Renal cortical epithelial cell (primary cell): ENCODE results near the gene FRMD1. TPM values are rescaled to one million over a fixed set of nuclear protein-coding genes. Genes with fewer than 3 reads are reported as not detected.
A peak's percentile ranks its signal among the peaks of the same experiment; 100 is the strongest.

ENCODE experiments used
- DNase-seq: peaks from one replicate; pipeline ENCODE4 v3.0.0-alpha.2; 2011; ENCODE audit warnings: low read depth
- total RNA-seq: library from RNA; depleted of rRNA; stranded (reverse); fragments of >200 nt; gene quantifications from 2 replicates; pipeline ENCODE4 v1.2.3, GENCODE V29; 2014

FRMD1 gene
- 0.05 TPM in 1 of 2 replicates, not detected in the other for total RNA-seq

DNA sequence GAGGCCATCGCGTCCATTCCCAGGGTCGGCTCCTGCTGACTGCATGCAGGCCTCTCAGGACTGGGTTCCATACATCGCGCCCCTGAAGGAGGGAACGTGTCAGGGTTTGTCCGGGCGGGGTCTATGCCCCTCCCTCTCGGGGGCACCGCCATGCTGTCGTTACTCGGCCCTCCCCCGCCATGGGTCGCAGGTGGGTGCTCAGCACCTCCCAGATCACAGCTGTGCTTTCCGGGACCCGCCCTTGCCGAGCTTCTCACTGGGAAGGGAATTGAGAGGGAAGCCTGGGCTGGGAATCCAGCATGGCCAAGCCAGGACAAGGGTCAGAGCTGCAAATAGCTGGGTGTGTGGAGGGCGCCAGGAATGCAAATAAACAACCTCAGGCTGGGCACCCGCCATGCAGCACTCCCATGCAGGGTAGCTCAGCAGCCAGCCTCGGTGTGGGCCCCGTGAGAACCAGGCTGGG lies at the start of gene FRMD1:
Gene FRMD1 (minus strand): TSS at position 270 of the 463 bp plus-strand sequence. CDS start 118 bp downstream, at position 152.
- DNase-seq: peak; percentile 16

DNA sequence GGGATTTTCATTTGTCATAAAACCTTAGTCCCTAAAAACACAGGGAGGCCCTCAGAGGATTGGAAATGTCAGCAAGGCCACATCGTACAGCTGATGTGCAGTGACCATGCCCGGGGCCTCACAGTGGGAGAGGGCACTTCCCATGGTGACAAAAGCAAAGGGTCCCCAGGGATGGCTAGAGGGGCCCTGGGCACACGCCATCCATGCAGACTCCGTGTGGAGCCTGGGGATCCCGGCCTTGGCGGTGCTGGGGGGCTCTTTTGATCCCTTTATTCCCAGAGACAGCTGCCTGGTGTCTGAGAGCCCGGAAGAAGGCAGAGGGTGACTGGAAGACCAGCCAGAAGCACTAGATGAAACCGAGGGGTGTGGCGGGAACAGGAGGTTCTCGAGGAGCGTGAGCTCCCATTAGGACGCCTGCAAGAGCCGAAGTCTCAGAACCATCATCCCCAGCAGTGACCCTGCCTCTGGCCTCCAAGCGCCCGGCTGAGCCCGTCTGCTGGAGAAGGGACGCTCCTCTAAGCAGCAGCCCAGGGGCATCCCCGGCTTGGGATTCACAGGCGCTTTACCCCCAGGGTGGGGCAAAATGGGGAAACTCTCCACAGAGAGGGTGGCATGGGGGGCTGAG lies 49.1 kb upstream of the FRMD1 start:
- no peak for DNase-seq

DNA sequence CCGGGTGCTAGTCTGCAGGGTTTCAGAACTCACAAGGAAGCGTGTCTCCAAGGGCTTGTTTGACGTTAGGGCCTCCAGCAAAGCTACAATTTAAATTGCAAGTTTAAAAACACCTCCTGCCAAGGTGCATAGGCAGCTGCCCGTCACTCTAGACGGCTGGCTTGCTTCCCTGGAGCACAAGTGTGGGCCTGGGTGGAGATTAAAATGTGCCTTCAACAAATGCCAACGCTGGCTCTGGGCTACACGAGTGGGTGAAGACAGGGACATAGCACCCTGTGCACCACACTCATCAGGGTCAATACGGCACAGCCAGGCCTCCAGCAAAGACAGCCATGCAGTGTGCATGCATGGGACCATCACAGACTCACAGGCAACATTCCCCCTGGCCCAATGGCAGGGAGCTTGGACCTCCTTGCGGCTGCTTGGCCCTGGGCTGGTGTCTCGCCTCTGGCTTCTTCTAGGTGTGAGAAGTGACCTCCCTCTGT lies 48.4 kb upstream of the FRMD1 start:
- DNase-seq: no peak

DNA sequence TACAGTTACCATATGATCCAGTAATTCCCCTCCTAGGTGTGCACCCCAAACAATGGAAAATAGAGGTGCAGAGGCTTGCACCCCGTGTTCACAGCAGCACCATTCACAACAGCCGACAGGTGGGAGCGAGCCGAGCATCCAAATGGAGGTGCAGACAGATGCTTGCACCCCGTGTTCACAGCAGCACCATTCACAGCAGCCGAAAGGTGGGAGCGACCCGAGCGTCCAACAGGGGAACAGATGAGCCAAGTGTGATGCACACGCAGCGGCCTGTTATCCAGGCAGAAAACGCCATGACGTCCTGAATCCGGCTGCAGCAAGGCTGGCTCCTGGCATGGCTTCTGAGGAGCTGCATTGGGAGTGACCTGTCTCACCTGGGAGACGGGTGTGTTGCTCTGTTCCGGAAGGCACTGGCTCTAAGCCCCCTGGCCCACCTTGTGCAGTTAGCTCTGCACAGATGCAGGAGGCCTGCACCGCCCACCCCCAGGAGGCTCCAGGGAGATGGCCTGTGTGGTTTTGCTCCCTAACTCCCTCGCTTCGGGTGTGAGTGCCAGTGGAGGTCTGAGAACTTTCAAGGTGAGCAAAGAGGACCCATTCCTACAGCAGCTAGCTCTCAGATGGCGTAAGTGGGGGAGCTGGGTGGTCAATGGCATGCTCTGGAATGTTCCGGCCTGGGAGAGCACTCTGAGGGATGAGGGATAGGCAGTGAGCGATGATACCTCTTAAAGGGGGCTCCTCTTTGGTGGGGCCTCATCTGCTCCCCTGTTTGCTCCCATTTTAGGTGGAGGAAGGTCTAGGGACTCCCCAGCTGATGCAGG lies 47.8 kb upstream of the FRMD1 start:
- no peak for DNase-seq

DNA sequence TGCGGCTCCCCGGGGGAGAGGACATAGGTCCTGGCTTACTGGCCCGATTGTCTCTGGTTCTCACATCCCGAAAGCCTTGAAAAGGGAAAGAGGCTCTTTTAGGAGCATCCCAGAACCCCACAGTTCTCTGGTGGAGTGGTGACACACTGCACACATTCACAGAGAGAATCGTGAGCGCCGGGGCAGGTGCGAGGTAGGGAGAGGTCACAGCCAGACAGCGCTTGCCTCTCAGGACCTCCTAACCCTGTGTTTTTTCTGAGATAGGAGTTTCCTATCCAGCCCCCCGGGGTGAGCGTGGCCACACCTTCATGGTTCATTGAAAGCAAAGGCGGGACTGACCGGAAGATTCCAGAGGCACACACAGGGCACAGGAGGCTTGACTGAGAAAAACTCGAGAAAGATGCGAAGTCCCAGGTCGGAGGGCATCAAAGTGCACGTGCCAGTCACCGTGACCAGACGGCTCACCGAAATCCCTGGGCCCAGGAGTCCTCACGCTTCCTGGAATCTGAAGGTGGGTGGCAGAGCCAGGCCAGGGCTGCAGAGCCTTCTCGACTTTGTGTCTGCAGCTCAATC lies 46.5 kb upstream of the FRMD1 start:
- no peak for DNase-seq

DNA sequence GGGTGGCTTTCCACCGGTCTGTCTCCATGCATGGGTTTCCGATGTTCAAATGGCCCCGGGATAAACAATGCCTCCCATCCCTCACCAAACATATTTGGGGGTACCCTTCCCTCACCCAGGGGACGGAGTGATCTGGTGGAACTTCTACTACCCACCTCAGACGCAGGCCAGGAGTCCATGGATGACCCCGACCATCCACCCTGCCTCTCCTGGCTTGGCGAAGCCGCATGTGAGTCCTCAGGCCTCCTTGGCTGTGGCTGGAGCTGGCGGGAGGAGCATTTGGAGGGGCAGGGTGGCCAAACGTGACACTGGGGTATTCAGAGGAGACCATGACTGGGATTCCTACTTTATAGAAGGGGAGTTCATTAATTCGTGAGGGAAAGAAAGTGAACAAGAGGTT lies 45.9 kb upstream of the FRMD1 start:
- no peak for DNase-seq

DNA sequence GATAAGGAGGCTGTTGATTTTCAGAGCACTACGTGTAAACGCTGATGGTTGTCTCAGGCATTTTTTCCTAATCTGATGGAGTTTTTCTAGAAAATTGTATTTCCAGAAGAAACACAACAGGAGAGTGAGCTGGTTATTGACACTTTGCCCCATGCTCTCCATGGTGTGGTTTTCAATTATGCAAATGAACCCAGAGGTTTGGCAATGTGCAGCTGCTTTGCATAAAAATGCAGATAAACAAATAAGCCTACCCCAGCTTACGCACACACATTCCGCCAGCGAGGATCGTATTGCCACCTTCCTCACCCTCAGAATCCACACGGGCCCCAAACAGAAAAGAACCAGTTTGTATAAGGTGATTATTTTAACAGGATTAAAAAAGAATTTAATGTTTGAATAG lies 45.1 kb upstream of the FRMD1 start:
- no peak for DNase-seq

DNA sequence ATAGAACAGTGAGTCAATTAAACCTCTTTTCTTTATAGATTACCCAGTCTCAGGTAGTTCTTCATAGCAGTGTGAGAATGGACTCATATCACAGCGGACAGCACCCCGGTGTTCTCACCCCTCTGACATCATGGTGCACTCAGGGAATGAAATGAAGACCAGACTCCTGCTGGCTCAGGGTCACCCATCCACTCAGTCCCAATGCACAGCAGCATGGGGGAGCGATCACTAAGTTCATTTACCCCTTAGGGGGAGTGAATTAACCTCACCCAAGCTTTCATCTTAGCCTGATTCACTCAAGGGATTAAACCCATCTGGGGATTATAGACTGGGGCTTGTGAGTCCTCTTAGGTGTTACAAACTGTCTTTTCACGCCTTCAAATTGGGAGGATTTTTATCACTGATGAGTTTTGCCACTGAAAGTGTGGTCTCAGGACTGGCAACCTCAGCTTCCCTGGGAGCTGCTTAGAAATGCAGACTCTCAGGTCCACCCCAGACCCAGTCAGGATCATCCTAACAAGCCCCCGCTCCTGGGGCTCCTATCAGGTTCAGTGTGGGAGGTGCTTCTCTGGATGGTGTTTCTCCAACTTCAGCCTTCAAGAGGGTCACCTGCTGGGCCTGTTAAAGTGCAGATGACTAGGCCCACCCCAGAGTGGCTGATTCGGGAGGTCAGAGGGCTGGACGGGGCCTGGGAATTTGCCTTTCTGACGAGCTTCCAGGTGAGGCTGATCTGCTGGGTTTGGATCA lies 44.3 kb upstream of the FRMD1 start:
- no peak for DNase-seq

DNA sequence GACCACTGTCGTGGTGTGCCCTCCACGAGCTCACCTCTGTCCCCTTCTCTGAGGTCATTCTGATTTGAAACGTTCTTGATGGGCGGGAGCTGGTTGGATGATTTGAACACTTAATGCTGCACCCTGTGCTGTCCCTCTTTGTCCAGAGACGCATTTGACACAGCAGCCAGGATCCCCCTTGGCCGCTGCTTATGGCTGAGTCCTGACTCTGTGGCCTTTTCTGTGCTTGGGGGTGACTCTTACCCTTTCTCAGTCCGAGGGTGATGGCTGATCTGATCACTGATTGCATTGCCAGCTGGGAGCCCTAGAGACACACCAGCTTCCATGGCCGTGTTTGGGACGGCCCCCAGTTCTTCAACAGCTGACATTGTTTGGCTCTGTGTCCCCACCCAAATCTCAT lies 43.5 kb upstream of the FRMD1 start:
- no peak for DNase-seq

DNA sequence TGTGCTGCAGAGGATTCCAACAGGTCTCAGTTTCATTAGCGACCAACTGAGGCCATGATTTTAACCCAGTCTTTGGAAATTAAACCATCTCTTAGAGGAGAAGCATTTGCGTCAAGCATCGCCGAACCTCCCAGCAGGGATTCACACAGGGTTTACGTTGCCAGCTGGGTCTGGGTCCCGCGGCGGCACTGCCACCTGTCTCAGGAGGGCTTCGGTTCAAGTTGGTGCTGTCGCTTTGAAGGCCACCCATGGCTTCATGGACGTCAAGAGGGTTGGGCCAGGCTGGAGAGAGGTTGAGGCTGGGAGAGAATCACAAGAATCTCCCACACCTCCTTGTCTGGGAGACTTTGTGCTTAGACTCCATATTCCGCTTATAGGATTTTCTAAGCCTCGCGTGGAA lies 43.0 kb upstream of the FRMD1 start:
- DNase-seq: no peak

DNA sequence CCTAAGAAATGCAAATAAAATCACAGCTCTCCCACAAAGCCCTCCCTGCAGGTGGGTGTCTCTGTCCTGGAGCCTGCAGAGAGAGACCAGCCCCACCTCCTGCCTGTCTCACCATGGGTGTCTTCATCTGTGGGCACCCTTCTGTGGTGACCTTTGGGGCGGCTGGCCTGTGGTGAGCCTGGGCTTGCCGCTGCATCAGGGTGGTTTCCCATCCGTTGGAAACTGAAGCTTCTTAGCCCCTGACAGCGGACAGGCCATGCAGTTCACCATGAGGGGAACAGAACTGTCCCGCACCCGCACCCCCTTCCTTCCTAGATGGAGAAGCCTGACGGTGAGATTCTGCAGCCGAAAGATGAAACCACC lies 42.3 kb upstream of the FRMD1 start:
- no peak for DNase-seq

DNA sequence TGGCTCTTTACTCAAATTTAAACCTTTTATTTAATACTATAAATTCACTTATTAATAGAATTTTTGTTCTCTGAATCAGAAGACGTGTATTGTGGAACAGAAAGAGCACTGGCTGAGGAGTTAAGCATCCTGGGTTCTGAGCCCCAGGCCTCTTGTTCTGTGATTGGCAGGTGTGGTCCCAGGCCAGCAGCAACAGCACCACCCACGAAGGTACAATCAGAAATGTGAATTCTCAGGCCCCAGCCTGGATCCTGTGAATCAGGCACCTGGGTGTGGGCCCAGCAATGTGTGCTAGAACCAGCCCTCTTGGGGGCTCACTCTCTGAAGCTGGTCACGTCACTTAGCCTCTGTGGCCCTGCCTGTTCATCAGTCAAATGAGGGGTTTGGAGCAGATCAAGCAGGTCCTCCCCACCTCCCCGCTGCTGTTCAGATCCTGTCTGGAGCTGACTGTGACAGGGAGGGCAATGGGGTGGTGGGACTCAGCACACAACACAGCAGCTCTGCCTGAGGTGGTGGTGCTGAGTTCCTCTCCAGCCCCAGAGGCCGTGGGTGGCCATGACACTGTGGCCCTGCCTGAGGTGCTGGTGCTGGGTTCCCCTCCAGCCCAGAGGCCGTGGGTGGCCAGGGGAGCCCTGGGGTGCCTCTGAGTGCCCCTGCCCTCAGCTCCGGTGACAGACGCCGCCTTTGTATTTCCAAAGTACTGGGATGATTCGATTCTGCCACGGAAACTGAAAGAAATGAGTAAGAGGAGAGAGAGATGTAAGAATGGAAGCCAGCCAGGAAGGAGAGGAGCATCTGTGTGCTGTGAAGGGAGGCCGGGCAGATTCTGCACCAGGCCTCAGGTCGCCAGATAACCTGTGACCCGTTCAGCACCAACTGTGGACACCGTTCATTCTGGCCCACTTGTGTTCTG lies 41.6 kb upstream of the FRMD1 start:
- DNase-seq: no peak

DNA sequence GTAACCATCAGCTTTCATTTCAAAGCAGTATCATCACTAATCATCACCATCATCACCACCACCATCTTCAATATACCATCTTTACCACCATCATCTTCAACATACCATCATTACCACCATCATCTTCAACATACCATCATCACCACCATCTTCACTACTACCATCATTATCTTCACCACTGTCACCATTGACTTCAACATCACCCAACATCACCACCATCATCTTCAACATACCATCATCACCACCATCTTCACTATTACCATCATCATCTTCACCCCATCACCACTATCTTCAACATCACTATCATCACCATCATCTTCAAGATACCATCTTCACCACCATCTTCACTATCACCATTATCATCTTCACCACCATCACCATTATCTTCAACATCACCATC lies 40.5 kb upstream of the FRMD1 start:
- no peak for DNase-seq

DNA sequence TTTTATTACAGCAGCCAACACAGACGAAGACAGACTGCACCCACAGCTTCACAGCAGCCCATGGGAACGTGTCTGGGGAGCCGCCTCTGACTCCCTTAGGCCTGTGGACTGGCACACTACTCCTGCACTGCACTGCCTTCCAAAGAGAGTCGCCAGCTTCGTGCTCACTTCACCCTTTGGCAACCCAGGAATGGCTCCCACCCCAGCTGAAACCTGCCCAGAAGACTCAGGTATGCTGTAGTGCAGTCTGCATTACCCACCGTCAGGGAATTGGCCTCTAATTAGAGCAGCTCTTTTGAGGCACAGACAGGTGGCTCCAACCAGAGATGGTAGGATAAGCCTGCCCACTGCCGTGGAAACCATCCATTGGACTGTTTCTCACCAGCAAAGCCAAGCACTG lies 39.9 kb upstream of the FRMD1 start:
- DNase-seq: no peak

DNA sequence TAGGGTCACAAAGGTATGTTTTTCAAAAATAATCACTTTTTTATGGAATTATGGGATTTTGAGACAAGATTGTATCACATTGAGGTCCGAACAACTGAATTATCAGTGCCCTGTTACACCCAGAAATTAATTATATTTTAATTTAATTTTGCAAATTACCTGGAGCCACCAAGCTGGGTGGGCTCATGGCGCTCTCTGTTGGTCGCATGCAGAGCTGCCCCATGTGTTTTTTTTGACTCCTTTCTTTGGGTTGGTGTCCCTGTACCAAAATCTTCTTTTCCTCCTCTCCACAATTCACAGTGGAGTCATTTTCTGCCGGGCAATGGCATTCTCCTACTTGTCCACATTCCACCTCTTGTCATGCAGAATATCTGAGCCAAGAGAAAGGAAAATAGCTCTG lies 38.9 kb upstream of the FRMD1 start:
- no peak for DNase-seq

DNA sequence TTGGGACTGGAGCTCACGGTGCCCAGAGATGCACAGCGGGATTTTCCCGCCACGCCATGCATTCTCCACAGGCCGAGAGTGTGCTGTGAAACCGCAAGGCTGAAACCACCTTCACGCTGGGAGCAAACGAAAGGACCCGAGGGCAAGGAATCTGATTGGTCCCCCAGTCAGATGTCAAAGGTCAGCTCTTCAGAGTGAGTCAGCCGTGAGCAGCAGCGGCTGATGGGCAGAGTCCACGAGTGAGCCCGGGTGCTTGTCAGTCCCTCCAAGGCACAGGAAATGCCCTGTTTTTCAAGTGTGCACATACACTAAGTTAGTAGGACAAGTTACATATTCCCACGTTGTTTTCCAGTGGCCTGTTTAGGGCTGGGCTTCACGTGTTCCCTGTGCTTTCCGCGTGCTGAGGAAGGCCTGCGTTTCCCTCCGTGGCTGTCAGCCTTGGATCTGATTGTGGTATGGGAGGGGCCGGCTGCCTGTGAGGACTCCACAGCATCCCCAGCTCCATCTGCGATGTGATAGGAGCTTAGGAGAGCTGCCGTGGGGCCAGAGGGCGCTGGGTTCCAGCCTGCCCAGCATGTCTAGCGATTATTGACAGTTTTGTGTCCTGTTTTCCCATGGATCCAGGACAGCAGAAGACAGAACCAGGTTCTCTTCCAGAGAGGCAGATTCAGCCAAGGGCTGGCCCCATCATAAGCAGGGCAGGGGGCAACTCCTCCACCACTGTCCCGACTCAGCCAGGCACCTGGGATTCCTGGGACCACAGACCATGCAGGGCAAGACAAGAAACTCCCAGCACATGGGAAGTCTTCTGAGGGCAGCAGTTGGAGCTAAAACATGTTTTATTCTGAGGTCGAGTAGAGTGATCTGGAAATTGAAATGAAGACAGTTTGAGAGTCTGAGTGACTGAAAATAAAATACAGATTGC lies 38.2 kb upstream of the FRMD1 start:
- DNase-seq: peak; percentile 60

DNA sequence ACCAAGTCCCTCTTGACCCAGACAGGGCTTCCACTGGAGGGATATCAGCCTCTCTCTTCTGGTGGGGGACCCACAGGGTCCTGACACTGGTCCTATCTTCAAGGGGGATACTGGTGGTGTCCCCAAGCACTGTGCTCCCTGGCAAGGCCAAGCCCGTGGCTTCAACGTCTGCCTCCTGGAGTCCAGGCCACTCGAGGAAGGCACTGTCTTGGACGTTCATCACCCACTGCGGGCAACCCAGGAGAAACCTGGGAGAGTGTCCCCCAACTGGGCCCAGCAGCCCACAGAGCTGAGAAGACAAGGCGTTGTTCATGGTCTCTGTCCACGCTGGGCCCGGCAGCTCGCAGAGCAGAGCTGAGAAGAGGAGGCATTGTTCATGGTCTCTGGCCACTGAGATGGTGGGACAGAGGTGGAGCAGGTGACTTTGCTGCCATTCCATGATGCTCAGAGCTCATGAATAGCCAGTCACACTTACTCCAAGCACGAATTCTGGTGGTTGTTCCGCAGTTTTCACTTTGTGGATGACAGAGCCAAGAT lies 37.5 kb upstream of the FRMD1 start:
- no peak for DNase-seq

DNA sequence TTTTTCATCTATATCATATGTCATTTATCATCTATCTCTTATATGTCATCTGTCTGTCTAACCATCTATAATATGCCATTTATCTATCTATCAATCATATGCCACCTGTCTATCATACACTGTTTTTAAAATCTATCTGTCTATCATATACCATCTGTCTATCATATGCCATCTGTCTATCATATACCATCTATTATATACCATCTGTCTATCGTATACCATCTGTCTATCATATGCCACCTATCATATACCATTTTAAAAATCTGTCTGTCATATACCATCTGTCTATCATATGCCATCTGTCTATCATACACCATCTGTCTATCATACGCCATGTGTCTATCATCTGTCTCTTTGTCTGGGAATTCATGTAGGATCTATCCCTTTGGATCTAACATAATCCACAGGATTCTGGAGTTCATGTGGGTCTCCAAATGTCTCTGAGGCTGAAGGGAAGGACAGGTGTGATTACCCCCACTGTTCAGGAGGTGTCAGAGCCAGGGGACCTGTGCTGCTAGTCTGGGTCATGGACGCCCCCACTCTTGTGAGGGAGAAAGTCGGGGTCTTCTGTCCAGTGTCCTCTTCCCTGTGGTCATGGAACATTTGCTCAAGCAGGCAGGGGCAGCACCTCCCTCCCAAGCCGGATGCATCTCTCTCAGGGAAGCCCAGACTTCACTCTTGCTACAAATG lies 36.9 kb upstream of the FRMD1 start:
- DNase-seq: no peak

DNA sequence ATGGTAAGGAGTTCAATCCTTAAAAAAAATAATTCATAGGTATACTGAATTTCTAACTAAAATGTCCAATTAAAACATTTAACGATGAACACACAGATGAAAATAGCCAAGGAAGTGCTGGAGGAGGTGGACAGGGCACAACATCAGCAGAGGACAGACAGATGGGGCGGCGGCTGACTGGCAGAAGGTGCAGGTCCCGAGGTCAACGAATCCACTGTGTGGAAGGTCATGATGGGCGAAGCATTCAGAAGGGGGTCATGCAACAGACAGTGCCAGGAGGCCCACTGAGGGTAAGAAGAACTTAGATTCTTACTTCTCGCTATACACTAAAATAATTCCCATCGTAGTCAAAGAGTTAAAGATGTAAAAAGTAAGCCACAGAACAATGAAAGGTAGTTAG lies 34.2 kb upstream of the FRMD1 start:
- no peak for DNase-seq
